Measurements from ENCODE around the gene EXOC6B.
A peak's percentile ranks its signal among the peaks of the same experiment; 100 is the strongest.

Gene EXOC6B

DNA sequence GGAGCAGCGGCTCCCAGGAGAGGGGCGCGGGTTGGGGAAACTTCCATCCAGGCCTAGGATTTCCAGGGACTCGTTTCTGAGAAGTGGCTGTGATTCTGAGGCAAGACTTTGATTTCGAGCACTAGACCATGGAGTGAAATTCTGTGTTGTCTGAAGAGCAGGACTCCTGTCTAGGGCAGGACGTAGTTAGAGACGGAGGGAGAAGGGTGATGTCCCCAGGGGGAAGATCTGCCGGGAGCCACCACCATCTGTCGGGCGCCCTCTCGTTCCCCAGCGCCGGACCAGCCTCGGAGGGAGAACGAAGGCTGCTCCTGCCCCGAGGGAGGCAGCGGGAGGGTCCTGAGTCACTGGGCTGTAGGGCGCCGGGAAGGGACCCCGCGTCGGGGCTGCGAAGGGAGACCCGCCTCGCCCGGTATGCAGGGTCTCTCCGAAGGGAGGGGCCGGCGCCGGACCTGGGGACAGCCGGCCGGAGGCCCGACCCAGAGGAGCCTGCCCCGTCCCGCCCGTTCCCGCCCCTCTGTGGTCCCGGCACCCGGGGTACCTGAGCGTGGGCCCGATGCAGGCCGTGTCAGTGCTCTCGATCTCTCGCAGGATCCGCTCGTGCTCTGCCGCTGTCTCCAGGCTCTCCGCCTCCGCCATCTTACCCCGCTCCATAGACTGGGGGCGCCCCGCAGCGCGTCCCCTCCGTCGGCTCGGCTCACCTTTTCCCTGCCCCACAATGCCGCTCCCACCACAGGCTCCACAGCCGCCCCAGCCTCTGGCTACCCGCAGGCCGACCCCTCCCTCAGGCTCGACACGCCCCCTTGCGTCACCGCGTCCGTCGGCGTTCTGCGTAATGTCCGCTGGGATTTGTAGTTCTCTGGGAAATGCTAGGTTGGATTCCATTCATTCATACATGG lies at the start of gene EXOC6B:
TSS of gene EXOC6B (minus strand) at position 777 of the 899 bp plus-strand sequence.
- Histone ChIP-seq H3K4me2 (ENCODE audit: low read depth, low read length) (peak within 1 kb of the TSS; percentile 64), H3K9ac (ENCODE audit: low read length) (peak within 1 kb of the TSS; percentile 67), H3K4me3 (ENCODE audit: low read length) (peak within 1 kb of the TSS; percentile 81), H3K27me3 (replicated peaks; ENCODE audit: insufficient read depth, low read length) (no peaks in the 10 kb centered on the region), H3K36me3 (replicated peaks; ENCODE audit: insufficient read depth, low read length) (no peaks in the 10 kb centered on the region), H3K4me1 (ENCODE audit: low read length) (peaks cover 29% of the 10 kb centered on the region), H3K27ac (ENCODE audit: low read length) (no peak within 1 kb of the TSS), H3F3A (ENCODE audit: insufficient read depth, low read length) (no peaks in the 10 kb centered on the region), H3K9me3 (replicated peaks; ENCODE audit: insufficient read depth, low read length) (no peaks in the 10 kb centered on the region), H3K79me2 (ENCODE audit: low read length) (no peaks in the 10 kb centered on the region), H4K20me1 (ENCODE audit: insufficient read depth, low read length) (no peaks in the 10 kb centered on the region), H2AFZ (ENCODE audit: low read length) (peak within 1 kb of the TSS; percentile 74), H3K9me2 (replicated peaks; ENCODE audit: insufficient read depth, low read length) (no peaks in the 10 kb centered on the region)
- TF ChIP-seq CTCF (IDR thresholded peaks at IDR 0.05; ENCODE audit: low read length) (no peak), EZH2phosphoT487 (IDR thresholded peaks at IDR 0.05; ENCODE audit: low read length) (no peak), EZH2 (optimal IDR thresholded peaks at IDR 0.05; ENCODE audit: low read depth, low read length) (no peak)
- peak; percentile 89 for DNase-seq

DNA sequence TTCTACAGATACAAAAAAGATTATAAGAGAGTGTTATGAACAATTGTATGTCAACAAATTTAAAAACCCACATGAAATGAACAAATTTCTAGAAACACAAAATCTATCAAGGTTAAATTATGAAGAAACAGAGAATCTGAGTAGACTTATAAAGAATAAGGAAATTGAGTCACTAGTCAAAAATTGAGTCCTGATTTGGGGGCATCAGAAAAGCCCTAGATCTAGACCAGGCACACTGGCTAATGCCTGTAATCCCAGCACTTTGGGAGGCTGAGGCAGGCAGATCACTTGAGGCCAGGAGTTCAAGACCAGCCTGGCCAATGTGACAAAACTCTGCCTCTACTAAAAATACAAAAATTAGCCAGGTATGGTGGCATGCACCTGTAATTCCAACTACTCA lies 46.0 kb upstream of the EXOC6B start:
- Histone ChIP-seq H3K4me1 (ENCODE audit: low read length) (no peaks in the 10 kb centered on the region), H3K9me2 (replicated peaks; ENCODE audit: insufficient read depth, low read length) (no peaks in the 10 kb centered on the region), H3K9ac (ENCODE audit: low read length) (no peak overlapping the region), H3F3A (ENCODE audit: insufficient read depth, low read length) (no peaks in the 10 kb centered on the region), H3K9me3 (replicated peaks; ENCODE audit: insufficient read depth, low read length) (no peaks in the 10 kb centered on the region), H3K4me2 (ENCODE audit: low read depth, low read length) (no peak overlapping the region), H4K20me1 (ENCODE audit: insufficient read depth, low read length) (no peaks in the 10 kb centered on the region), H3K36me3 (replicated peaks; ENCODE audit: insufficient read depth, low read length) (no peaks in the 10 kb centered on the region), H3K4me3 (ENCODE audit: low read length) (no peak overlapping the region), H3K27me3 (replicated peaks; ENCODE audit: insufficient read depth, low read length) (no peaks in the 10 kb centered on the region), H3K27ac (ENCODE audit: low read length) (no peak overlapping the region), H2AFZ (ENCODE audit: low read length) (no peak overlapping the region), H3K79me2 (ENCODE audit: low read length) (no peaks in the 10 kb centered on the region)
- no peak for DNase-seq
- TF ChIP-seq CTCF (IDR thresholded peaks at IDR 0.05; ENCODE audit: low read length) (no peak), EZH2phosphoT487 (IDR thresholded peaks at IDR 0.05; ENCODE audit: low read length) (no peak), EZH2 (optimal IDR thresholded peaks at IDR 0.05; ENCODE audit: low read depth, low read length) (no peak)

GRCh38 chr2:72871060-72871459 lies 45.2 kb upstream of the EXOC6B start:
- Histone ChIP-seq H3K27me3 (replicated peaks; ENCODE audit: insufficient read depth, low read length) (no peaks in the 10 kb centered on the region), H4K20me1 (ENCODE audit: insufficient read depth, low read length) (no peaks in the 10 kb centered on the region), H3K4me1 (ENCODE audit: low read length) (no peaks in the 10 kb centered on the region), H3K36me3 (replicated peaks; ENCODE audit: insufficient read depth, low read length) (no peaks in the 10 kb centered on the region), H3K9me3 (replicated peaks; ENCODE audit: insufficient read depth, low read length) (no peaks in the 10 kb centered on the region), H3F3A (ENCODE audit: insufficient read depth, low read length) (no peaks in the 10 kb centered on the region), H2AFZ (ENCODE audit: low read length) (no peak overlapping the region), H3K4me3 (ENCODE audit: low read length) (no peak overlapping the region), H3K9me2 (replicated peaks; ENCODE audit: insufficient read depth, low read length) (no peaks in the 10 kb centered on the region), H3K4me2 (ENCODE audit: low read depth, low read length) (no peak overlapping the region), H3K9ac (ENCODE audit: low read length) (no peak overlapping the region), H3K27ac (ENCODE audit: low read length) (no peak overlapping the region), H3K79me2 (ENCODE audit: low read length) (no peaks in the 10 kb centered on the region)
- TF ChIP-seq EZH2phosphoT487 (IDR thresholded peaks at IDR 0.05; ENCODE audit: low read length) (no peak), CTCF (IDR thresholded peaks at IDR 0.05; ENCODE audit: low read length) (no peak), EZH2 (optimal IDR thresholded peaks at IDR 0.05; ENCODE audit: low read depth, low read length) (no peak)
- DNase-seq, result no peak

All from MM.1S (cell line).